ENCODE results near the gene BCAS4. TPM values are rescaled to one million over a fixed set of nuclear protein-coding genes. Genes with fewer than 3 reads are reported as not detected.
"Not testable (repeated sequence)": the region's sequence is repeated elsewhere in the genome, so short reads cannot be mapped to it uniquely, and the experiment has no call there.

BCAS4 gene
- total RNA-seq, 1 donor from 2014 or later: 6.5 TPM

- DNase-seq (ENCODE audit: low spot score): no peak
These were observed 4.5 kb downstream of the BCAS4 start for GRCh38 chr20:50799176-50799889.

- DNase-seq (ENCODE audit: low spot score): no peak
These were observed 5.2 kb downstream of the BCAS4 start for GRCh38 chr20:50799890-50800550.

- DNase-seq (ENCODE audit: low spot score): not testable (repeated sequence)
These were observed 6.3 kb downstream of the BCAS4 start for GRCh38 chr20:50800986-50801746.

GRCh38 chr20:50801747-50802125, 6.9 kb downstream of the BCAS4 start:
- no peak for DNase-seq (ENCODE audit: low spot score)

GRCh38 chr20:50802289-50802688, 7.4 kb downstream of the BCAS4 start:
- no peak for DNase-seq (ENCODE audit: low spot score)

GRCh38 chr20:50804437-50805348, 9.8 kb downstream of the BCAS4 start:
- no peak for DNase-seq (ENCODE audit: low spot score)

GRCh38 chr20:50805349-50805684, 10.5 kb downstream of the BCAS4 start:
- DNase-seq (ENCODE audit: low spot score): no peak

GRCh38 chr20:50806126-50806768, 11.4 kb downstream of the BCAS4 start:
- DNase-seq (ENCODE audit: low spot score): no peak

GRCh38 chr20:50810063-50810462, 15.2 kb downstream of the BCAS4 start:
- no peak for DNase-seq (ENCODE audit: low spot score)

- no peak for DNase-seq (ENCODE audit: low spot score)
These were observed 16.0 kb downstream of the BCAS4 start for GRCh38 chr20:50810842-50811241.

GRCh38 chr20:50813101-50813643, 18.3 kb downstream of the BCAS4 start:
- DNase-seq (ENCODE audit: low spot score): no peak

- no peak for DNase-seq (ENCODE audit: low spot score)
These were observed 18.9 kb downstream of the BCAS4 start for GRCh38 chr20:50813801-50814200.

- no peak for DNase-seq (ENCODE audit: low spot score)
These were observed 19.7 kb downstream of the BCAS4 start for GRCh38 chr20:50814438-50815161.

- no peak for DNase-seq (ENCODE audit: low spot score)
These were observed 20.5 kb downstream of the BCAS4 start for GRCh38 chr20:50815162-50815989.

- DNase-seq (ENCODE audit: low spot score): no peak
These were observed 22.9 kb downstream of the BCAS4 start for GRCh38 chr20:50817776-50818172.

GRCh38 chr20:50819349-50819748, 24.5 kb downstream of the BCAS4 start:
- no peak for DNase-seq (ENCODE audit: low spot score)

- no peak for DNase-seq (ENCODE audit: low spot score)
These were observed 25.8 kb downstream of the BCAS4 start for GRCh38 chr20:50820515-50821256.

GRCh38 chr20:50821257-50821921, 26.5 kb downstream of the BCAS4 start:
- no peak for DNase-seq (ENCODE audit: low spot score)

Data from umbilical cord (tissue), 2 donors.